Measurements from ENCODE around the gene HOXC6.

The HOXC6 gene

DNA sequence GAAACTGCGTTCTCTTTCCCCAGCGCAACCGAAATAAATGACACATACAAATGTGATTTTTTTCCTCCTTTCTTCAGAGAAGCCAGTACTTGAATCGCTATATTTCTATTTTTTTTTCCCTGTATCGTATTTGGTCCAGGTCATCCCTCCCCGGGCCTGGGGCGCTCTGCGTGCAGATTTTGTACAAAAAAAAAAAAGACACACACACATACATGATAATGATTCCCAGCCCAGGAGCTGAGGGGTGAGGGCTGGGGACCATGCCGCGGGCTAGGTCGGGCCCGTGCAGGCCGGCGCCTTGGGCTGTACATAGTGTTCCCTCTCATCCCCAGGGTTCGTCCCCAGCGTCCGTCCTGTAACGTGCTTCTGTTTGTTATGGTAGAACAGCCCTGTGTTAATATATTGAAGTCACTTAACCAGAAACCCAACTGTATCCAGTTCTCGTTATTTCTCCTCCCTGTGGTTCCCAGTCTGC lies 25.3 kb upstream of the HOXC6 start:
- no peak for DNase-seq

DNA sequence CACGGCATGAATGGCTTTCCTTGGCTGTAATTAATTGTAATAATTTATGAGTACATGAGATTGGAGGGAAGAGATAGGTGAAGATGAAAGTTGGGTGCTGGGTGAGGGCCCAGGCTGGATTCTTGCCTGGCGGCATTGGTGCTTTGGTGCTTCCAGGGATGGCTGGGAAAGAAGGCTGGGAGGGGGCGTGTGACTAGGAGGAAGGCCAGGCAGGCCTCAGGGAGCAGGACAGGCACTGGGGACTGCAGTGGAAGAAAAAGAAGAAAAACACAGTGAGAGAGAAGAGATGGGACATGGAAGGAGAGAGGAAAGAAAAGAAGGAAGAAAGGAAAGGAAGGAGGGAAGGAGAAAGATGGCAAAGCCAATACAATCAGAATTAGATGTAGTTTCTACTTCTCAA lies 24.6 kb upstream of the HOXC6 start:
- DNase-seq: no peak

DNA sequence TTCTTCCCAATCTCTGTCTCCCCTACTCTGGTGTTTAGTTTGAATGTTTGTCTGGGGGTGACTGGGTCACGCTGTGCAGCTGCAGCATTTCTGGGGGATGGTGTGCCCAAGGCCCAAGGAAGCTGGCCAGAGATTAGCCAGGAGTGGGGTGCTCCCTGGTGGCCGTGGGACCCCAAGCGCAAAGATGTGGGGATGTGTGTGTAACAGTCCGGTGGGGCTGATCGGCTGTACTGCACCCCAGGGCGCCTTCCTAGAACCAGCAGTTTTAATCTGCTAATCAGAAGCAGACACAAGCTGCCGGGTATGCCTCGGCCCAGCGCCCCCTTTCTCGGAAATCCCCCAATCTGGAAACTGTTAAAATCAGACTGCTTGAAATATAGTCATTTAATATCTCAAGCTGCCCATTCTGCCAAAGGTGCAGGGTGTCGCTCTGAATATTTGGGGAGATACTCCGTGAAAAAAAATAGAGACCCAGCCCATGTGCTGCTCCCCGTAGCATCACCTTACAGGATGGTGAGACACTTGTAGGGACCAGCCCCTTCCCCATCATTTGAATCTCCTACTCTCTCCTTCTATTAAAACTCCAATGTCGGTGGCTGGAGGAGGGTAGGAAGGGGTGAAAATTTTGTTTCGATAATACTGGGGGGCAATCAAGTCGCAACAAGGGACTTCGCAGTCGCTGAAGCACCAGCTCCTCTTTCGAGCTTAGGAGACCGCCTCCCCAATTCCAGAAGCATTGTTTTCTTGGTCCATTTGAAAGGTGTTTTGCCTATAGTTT lies 24.0 kb upstream of the HOXC6 start:
- no peak for DNase-seq

DNA sequence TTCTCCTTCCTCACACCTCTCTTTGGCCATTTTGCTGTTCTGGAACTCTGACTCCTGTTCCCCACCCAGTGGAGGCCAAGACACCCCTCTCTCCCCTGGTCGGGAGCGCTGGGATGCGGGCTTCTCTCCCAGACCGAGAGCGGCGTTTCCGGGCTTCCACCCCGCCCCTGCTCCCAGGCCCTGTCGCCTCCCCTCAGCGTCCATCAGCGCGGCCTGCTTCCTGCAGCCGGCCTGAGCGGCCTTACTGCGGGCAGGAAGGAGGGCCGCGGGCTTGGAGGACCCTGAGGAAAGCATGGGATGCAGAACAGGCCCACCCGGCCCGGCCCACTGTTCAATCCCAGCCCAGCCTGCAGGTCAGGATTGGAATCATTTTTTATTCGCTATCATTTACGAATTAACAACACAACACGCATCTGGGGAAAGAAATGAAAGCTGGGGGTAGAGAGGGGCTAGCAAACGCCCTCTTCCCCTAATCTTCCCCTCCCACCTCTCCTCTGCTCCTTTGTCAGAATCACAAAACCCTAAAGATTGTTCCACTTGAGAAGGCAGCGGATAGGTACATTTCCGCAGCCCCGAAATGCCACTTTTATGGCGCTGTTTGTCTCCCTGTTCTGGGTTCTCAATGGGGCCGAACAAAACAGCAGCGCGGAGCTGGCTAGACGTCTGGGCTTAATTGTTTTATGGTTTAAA lies 23.3 kb upstream of the HOXC6 start:
- DNase-seq: no peak

DNA sequence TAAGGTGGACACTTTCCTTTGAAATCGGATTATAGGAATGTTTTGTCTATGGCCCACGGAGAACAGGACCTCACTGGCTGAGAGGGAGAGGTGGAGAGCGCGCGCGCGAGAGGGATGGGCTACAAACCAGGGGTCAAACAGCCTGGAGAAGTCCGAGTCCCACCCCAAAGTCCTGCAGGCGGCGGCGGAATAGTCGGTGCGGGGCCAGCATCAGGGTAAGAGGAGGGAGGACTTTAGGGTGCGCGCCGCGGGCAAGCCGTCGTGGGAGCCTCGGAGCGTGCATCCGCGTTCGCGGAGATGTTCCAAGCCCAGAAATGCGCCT lies 22.7 kb upstream of the HOXC6 start:
- no peak for DNase-seq

DNA sequence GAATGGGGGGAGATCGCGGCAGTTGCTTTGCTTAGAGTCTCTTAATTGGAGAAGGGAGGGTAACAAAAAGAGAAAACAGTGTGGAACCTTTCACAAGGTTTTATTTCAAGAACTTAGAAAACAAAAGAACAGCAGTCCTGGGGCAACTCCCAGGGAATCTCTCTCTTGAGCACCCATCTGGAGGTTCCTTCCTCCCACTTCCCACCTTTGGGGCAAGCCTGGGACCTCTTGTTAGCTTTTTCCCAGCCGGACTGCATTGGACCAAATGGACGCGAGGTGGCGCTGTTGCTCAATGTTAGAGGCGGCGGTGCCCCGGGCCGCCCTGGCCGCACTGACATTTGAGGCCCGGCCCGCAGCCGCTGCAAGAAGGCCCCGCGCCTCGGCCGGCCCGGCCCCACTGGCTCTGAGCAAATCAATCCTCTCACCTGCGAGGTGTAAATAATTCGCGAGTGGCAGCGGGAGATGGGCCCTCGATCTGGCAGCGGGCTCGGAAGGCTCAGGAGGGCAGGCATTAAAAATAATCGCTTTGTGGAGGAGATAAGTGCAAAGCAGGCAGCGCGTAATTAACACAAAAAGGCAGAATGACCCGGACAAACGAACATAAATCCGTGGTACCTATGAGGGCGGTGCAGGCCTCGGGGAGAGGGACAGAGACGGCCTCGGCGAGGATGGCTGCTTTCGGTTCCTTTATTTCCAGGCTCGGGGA lies 22.2 kb upstream of the HOXC6 start:
- peak; percentile 57 to 88 (median 74) for DNase-seq

DNA sequence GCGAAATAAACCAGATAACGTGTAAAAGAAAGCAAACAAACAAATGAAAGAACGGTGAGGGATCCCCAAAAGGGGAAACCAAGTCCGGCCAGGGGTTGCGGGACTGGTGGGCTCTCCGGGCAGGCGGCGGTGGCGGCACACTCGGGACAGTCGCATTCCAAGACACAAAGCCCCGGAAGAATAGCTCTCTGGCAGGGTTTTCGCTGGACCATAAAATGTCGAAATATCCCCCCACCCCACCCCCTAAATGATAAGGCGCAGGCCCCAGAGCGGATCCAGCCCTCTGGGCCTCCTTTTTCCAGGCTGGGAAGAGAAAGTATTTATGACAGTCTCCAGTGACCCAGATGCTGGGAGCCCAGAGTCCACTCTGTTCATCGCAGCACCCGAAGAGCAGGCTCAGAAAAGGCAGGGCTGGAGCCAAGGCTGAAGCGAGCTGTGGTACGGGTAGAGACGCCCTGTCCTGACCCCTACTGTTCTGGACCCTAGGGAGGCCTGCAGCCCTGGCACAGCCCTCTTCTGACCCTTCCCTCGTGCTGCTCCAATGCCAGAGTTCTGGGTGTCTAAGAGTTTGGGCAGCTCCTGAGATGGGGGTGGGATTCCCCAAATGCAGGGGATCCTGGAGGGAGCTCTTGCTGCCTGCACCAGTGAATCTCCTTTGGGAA lies 21.6 kb upstream of the HOXC6 start:
- no peak for DNase-seq

DNA sequence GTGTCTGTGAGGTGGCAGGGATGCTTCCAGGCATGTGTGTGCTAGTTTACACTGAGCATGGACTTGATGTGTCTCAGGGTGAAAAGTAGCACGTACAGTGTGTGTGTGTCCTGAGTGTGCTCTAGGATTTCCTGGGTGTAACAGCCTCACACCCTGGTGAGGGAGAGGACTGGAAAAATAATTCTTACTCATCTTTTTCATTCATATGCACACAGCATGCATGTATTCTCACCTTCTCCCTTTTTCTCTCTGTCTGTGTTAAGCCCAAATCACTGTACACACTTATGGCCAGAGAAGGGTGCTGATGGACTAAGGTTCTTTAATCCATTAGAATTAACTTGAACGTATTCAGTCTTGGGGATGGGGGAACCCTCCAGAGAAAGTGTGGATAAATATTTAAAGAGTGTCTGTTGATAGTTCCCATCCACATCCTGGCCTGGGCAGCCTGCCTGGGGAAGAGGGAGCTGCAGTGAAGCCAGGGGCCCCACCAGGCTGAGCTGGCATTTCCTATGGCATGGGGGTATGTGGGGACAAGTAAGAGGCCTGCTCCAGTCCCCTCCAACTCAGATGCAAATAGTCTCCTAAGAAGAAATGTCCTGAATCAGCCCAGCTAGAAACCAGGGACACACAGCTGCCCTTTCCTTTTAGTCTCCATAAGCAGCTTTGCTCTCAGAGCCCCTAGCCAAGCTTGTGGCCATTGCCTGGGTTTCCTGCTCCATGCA lies 20.5 kb upstream of the HOXC6 start:
- DNase-seq: no peak

DNA sequence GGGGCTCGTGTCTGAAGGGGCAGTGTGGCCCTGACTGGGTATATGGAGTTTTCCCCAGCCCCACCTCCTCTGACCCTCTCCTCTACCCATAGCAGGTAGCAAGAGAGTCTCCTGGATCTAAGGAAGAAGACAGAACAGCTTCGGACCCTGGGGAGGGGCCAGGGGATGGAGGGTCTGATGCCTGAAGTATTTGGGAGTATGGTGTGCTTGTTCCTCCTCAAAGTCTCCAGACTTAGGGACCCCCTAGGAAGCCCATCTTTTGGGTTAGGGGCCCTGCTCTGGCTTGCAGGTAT lies 20.0 kb upstream of the HOXC6 start:
- no peak for DNase-seq

DNA sequence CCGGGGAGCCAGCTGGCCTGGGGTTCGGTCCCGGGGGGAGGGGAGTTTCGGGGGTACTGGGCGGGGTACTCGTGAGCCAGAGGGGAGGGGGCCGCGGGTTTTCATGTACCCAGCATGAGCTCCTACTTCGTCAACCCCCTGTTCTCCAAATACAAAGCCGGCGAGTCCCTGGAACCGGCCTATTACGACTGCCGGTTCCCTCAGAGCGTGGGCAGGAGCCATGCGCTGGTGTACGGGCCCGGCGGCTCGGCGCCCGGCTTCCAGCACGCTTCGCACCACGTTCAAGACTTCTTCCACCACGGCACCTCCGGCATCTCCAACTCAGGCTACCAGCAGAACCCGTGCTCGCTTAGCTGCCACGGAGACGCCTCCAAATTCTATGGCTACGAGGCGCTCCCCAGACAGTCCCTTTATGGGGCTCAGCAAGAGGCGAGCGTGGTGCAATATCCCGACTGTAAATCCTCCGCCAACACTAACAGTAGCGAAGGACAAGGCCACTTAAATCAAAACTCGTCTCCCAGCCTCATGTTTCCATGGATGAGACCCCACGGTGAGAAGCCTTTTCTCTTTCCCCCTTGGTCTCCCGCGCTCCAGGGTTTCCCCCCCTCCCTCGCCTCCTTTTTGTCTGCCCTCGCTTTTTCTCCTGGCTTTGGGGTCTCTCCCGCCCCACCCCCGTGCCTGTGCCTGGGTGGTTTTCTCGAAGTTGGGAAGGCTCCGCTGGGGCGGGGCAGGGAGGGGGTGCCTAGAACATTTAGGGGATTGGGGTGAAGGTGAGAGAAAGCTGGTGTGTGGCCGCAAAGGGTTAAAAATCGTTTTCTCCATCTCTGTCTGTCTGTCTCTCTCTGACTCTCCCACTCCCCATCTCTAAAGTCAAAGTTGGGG lies 18.8 kb upstream of the HOXC6 start:
- no peak for DNase-seq

DNA sequence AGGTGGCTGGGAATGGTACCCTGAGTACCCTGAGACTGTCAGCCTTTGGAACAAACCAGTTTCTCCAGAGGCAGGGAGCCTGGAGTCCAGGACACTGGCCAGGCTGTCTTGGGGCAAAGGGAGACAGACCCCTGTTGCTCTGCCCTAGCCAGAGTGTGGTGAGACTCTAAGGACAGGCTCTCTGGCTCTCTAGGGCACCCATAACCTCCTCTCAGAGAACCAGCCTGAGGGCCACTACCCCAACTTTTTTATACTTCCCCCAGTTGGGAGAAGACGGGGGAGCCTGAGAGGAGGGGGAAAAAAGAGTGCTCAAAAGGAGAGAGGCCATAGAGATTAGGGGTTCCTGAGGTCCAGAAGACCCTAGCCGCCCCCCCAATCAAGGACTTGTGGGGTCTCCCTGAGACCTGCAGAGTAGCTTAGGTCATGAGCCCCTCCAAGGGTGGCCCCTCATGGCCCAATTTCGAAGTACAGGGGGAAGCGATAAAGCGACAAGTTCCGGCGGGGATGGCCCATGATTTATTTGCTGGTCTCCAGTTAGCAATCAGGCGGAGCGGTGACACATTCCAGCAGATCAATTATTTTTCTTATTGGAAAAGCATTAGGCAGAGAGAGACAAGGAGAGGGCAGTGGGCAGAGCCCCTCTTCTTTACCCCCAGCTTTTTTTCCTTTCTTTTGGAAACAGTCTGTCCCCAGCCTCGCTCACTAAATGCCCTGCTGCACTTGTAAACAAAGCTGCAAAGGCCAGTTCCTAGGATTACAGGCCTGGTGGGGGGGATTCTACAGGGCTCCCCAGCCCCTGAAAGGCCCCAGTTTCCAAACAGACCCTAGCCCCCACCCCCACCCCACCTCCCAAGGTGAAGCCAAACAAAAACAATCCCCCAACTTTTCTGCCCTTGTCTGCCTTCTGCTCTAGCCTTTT lies 17.9 kb upstream of the HOXC6 start:
- no peak for DNase-seq

DNA sequence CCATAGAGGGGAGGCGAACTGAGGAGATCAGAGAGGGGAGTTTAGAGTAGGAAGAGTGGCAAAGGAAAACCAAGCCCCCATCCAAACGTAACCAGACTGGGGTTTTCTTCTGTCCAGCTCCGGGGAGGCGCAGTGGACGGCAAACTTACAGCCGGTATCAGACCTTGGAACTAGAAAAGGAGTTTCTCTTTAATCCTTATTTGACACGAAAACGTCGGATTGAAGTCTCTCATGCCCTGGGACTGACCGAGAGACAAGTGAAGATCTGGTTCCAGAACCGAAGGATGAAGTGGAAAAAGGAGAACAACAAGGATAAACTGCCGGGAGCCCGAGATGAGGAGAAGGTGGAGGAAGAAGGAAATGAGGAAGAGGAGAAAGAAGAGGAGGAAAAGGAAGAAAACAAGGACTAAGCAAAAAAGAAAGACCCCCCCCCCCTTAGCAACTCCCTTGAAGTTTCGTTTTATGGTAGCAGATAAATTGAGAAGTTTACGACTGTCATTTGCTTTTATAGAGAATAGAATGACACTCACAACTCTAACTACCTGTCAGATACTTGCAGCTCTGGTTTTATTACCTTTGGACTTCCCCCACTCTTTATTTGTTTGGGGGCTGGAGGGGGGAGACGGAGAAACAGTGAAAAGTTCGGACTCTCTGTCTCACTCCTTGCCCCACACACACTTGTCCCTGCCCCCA lies 17.1 kb upstream of the HOXC6 start:
- no peak for DNase-seq

DNA sequence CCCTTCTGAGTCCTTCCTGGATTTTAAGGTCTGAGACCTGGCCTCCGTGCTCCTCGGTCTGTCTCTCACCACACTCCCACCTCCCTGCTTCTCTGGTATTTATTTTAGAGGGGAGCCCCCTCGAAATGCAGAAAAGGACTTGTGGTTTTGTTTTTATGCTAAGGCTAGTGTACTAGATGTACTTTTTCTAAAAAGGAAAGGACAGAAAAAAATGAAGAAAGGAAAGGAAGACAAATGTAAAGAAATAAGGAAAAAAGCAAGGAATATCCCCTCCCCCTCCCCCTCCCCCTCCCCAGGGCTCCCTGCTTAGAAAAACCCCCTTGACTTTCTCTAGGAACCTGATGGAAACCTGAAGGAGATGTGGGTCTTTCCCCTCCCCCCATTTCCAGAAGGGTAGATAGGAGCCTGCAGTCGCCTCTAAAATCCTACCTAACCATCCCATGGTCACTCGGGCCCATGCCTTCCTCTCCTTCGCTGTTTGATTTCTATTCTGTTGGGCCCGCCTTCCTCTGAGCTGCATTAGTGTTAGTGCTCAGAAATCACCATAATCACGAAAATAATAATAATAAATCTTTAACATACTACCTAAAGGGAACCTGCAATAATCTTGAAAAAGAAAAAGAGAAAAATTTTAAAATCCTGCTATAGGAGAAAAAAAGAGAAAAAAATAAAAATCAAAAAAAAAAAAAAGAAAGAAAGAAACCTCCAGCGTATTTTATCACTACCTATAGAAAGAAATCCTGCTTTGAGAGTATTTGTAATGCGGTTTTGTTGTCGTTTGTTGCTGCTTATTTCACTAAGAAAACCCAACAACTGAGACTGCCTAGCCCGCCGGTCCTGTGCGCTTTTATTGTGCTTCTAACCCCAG lies 16.3 kb upstream of the HOXC6 start:
- DNase-seq: no peak

DNA sequence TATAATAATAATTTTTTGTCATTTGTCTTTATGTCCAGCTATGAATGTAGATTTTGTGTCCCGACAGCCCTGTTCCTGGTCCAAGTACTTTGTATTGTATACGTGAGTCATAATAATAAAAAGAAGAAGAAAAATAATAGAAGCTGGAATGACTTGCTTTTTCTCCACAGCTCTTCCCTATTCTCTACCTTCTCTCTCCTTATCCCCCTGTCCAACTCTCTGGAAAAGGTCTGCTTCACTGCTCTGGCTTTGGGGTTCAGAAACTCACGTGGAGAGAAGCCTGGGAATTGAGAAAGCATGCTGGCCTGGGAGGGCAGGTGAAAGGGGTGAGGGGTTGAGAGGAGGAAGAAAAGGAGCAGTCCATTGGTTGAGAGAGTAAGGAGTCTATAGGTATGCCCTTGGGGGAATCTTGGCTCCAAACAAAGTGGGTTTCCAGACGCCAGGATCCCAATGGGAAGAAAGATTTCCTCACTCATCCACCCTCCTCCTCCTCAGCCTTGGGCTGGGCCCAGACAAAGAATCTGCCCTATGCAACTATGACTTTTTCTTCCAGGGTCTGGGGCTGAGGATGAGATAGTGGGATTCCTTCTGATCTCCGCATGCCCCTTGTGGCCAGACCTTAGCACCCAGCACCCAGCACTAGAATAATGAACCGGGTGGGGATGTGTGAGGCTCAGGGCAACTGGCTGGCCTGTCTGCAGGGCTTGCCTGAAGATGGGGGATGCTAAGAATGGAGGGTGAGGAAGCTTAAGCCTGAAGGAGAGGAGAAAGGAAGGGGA lies 15.4 kb upstream of the HOXC6 start:
- no peak for DNase-seq

DNA sequence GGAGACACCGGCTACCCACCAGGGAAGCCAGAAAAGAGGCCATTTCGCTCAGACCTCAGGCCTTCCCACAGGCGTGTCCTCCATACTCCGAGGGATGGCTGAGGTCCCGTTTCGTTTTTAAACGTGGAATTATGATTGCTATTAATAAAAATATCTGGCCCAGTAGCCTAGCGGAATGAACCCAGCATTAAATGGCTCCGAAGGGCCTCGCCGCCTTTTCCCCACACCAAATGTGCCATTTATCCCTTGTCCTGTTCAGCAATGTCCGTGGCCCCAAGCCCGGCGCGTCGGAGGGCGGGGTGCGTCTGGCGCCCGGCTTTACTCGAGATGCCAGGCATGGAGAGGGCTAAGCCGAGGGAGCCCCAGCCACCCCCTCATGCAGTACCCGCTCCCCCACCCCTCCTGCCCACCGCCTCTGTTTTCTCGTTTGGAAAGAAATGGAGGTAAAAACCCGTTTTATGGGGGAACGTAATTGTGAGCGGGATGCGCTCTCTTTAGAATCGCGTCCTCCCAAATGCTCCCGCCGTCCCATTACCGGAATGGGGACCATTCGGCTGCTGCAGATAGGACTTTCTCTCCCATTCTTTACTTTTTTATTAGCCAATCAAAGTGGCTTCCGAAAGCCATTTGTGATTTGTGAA lies 13.7 kb upstream of the HOXC6 start:
- DNase-seq: no peak

DNA sequence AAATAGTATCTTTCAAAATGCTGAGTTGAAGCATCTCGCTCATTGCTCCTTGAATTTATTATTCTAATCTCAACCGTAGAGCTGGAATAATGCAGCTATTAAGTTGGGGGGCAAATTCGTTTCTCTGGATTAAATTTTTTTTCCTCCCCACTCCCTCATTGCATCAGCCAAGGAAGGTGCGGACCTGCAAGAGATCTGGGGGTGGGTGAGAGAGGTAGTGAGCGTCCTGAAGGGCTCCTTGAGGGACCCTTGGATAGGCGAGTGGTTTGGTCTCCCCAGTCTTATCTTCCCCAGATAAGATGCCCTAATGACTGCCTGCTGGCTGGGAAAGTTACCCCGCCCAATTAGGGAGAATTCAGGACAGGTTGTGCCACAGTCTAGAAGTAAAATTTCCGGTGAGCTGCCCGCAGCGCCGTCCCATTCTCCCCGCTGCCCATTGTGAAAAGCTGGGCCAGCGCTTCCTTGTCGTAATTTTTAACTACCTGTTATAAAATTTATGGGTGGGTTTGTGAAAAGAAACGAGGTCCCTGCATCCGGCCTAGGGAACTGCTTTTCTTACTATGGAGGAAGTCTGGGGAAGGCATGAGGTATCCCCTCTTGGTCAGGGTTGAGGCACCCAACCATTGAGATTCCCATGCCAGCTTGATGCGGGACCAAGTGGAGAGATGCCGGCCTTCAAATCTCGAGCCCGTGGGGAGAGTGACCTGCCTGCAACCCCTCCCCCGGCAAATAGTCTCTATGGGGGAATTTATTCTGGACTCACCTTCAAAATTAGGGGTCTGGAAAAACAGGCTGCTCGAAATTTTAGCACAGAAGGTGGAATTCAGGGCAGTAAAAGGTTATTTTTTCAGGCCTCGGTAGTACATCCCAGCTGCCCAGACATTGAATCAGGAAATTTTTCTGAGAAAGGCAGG lies 13.0 kb upstream of the HOXC6 start:
- no peak for DNase-seq

DNA sequence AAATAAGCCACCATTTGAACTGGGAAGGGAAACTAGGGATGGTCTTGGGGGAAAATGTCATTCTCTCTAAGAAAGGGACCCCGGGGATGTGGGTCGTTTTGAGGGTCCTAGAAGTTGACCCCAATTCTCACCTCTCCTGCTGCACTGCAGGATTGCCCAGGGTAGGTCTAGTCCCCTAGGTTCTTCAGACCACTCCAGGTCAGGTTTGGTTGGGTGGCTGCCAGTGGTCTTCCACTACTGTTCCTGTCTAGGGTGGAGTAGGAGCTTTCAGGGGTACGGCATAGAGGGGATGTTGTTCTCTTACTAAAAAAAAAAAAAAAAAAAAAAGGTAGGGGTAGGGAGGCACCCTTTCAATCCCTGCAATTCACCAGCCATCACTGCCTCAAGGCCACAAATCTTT lies 12.2 kb upstream of the HOXC6 start:
- no peak for DNase-seq

Data from T-helper 1 cell (primary cell).